A673 (cell line): ENCODE results near the gene CMIP. TPM values are rescaled to one million over a fixed set of nuclear protein-coding genes. Genes with fewer than 3 reads are reported as not detected.

Experiments
- BruUV-seq: library from RNA; stranded (reverse); fragments of 400-500 nt; replicated peaks from 2 replicates; lab custom pipeline; 2021; lab: Mats Ljungman, UMichigan
- CTCF ChIA-PET: fragments of 300-600 bp; sonication (Branson Sonifier 250); formaldehyde crosslinking; loops from one replicate; lab custom pipeline; 2022; ENCODE audit warnings: antibody characterized with exemption; lab: Charles Lee
- POLR2A ChIA-PET: fragments of 300-600 bp; sonication (Branson Sonifier 250); formaldehyde crosslinking; loops from one replicate; lab custom pipeline; 2022; ENCODE audit warnings: antibody characterized with exemption; ENCODE audit not compliant: low non-redundant PET; lab: Charles Lee
- DNase-seq: peaks from one replicate; pipeline ENCODE4 v3.0.0-alpha.2; 2015; ENCODE audit warnings: low spot score
- H3K27ac ChIP-seq: fragments of 200-600 bp; sonication (generic); 2 replicates; pipeline ENCODE4 v1.5.1; 2016; ENCODE audit warnings: mixed run types, low read depth, mild to moderate bottlenecking, mixed read lengths, antibody characterized with exemption, low read length; ENCODE audit not compliant: poor library complexity, severe bottlenecking
- H3K27me3 ChIP-seq: fragments of 200-600 bp; sonication (generic); replicated peaks from 2 replicates; pipeline ENCODE4 v1.6.1; 2017; ENCODE audit warnings: mixed run types, low read depth, mild to moderate bottlenecking, mixed read lengths, antibody characterized with exemption, low read length; ENCODE audit not compliant: insufficient read depth, poor library complexity
- H3K36me3 ChIP-seq: fragments of 200-600 bp; sonication (generic); 2 replicates; pipeline ENCODE4 v1.6.1; 2016; ENCODE audit warnings: mixed run types, mild to moderate bottlenecking, mixed read lengths, antibody characterized with exemption, low read length; ENCODE audit not compliant: insufficient read depth, poor library complexity, severe bottlenecking
- H3K4me1 ChIP-seq: fragments of 200-600 bp; sonication (generic); 2 replicates; pipeline ENCODE4 v1.6.1; 2017; ENCODE audit warnings: mixed run types, mild to moderate bottlenecking, mixed read lengths, antibody characterized with exemption, low read length; ENCODE audit not compliant: insufficient read depth, poor library complexity, severe bottlenecking
- H3K4me3 ChIP-seq: fragments of 200-600 bp; sonication (generic); 2 replicates; pipeline ENCODE4 v1.5.1; 2016; ENCODE audit warnings: low read depth, mixed run types, mild to moderate bottlenecking, mixed read lengths, low read length; ENCODE audit not compliant: poor library complexity, severe bottlenecking
- H3K9me3 ChIP-seq: fragments of 200-600 bp; sonication (generic); 2 replicates; pipeline ENCODE4 v1.6.1; 2016; ENCODE audit warnings: mixed run types, low read depth, mild to moderate bottlenecking, mixed read lengths, antibody characterized with exemption, low read length; ENCODE audit not compliant: poor library complexity, severe bottlenecking
- CTCF ChIP-seq: fragments of 300-800, 200-600 bp; sonication (generic); conservative IDR thresholded peaks from 2 replicates; pipeline ENCODE4 v1.5.1; 2017; ENCODE audit warnings: low read depth, mild to moderate bottlenecking, antibody characterized with exemption, low read length, moderate library complexity, mixed read lengths
- EZH2 ChIP-seq: fragments of 200-600 bp; sonication (generic); IDR thresholded peaks from 2 replicates; pipeline ENCODE4 v1.6.1; 2017; ENCODE audit warnings: borderline replicate concordance, low read depth, mild to moderate bottlenecking, mixed read lengths, antibody characterized with exemption, low read length; ENCODE audit not compliant: poor library complexity, severe bottlenecking
- intact Hi-C: fragments of 100-400 bp; cut with micrococcal nuclease; formaldehyde crosslinking; loops from one replicate; pipeline ENCODE4 v1.10.0; 2022; ENCODE audit not compliant: unreplicated experiment
- total RNA-seq: library from RNA; stranded (reverse); gene quantifications from 2 replicates; pipeline ENCODE4 v1.2.3, GENCODE V29; 2021

CMIP gene
- total RNA-seq, 1 experiment from 2014 or later, result 25.5 TPM

GRCh38 chr16:81554979-81555378, 110.4 kb downstream of the CMIP start:
- TF ChIP-seq CTCF, result no peak
- TF ChIP-seq EZH2, result no peak
- no peak for DNase-seq
- no peaks in the 10 kb centered on the region for H3K4me1 ChIP-seq
- CTCF ChIA-PET, result no interaction called here
- H3K27ac ChIP-seq, result no peak overlapping the region
- POLR2A ChIA-PET, result no interaction called here
- no peaks in the 10 kb centered on the region for H3K36me3 ChIP-seq
- H3K9me3 ChIP-seq, result no peaks in the 10 kb centered on the region
- H3K4me3 ChIP-seq, result no peak overlapping the region
- H3K27me3 ChIP-seq, result no peaks in the 10 kb centered on the region
- BruUV-seq, result no TSS peak
- intact Hi-C loops, result no loop called here

- intact Hi-C loops, result no loop called here
- no peaks in the 10 kb centered on the region for H3K36me3 ChIP-seq
- ChIA-PET CTCF (no interaction called here), POLR2A (no interaction called here)
- no peak for DNase-seq
- no peak overlapping the region for H3K4me3 ChIP-seq
- no peak overlapping the region for H3K27ac ChIP-seq
- TF ChIP-seq EZH2 (no peak), CTCF (no peak)
- no peaks in the 10 kb centered on the region for H3K27me3 ChIP-seq
- no peaks in the 10 kb centered on the region for H3K9me3 ChIP-seq
- BruUV-seq, result no TSS peak
- H3K4me1 ChIP-seq, result no peaks in the 10 kb centered on the region
Observed at GRCh38 chr16:81555660-81556059, 111.1 kb downstream of the CMIP start.

- TF ChIP-seq EZH2, result no peak
- TF ChIP-seq CTCF, result no peak
- Histone ChIP-seq H3K27ac (no peak overlapping the region), H3K4me3 (no peak overlapping the region), H3K36me3 (no peaks in the 10 kb centered on the region), H3K9me3 (no peaks in the 10 kb centered on the region), H3K27me3 (no peaks in the 10 kb centered on the region), H3K4me1 (no peaks in the 10 kb centered on the region)
- DNase-seq, result no peak
- POLR2A ChIA-PET, result no interaction called here
- CTCF ChIA-PET, result no interaction called here
- intact Hi-C loops, result no loop called here
- BruUV-seq, result no TSS peak
Observed at GRCh38 chr16:81556715-81557284, 112.2 kb downstream of the CMIP start.
